GM12874 (cell line): ENCODE data around the gene ELL2.

Experiments
- TF ChIP-seq, protein P1 (sequence below): IDR thresholded peaks from 2 replicates; pipeline ENCODE4 v1.5.1; 2011; ENCODE audit warnings: low read depth, mild to moderate bottlenecking, control low read depth, low read length, moderate library complexity; ENCODE audit not compliant: insufficient read depth

Gene ELL2

DNA sequence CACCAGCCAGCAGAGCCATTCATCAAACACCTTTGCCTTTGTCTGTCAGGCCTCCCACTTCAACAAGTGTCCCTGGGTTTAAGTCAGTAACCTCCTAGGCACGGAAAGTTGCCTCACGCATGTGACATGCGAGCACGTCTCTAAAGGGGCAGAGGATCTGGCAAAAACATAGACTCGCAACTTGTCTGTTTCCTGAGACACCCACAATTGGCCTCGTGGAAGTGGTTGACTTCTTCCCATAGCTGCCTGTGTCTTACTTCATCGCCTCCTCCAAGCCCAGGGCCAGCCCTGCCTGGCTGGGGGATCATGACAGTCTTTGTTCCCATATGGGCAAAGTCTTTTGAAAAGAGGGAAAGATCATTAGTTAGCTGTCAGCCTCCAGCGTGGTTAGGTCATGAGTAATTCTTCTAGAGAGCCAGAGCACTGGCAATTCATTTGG is 103.6 kb downstream of the ELL2 start:
- TF ChIP-seq, protein P1, sequence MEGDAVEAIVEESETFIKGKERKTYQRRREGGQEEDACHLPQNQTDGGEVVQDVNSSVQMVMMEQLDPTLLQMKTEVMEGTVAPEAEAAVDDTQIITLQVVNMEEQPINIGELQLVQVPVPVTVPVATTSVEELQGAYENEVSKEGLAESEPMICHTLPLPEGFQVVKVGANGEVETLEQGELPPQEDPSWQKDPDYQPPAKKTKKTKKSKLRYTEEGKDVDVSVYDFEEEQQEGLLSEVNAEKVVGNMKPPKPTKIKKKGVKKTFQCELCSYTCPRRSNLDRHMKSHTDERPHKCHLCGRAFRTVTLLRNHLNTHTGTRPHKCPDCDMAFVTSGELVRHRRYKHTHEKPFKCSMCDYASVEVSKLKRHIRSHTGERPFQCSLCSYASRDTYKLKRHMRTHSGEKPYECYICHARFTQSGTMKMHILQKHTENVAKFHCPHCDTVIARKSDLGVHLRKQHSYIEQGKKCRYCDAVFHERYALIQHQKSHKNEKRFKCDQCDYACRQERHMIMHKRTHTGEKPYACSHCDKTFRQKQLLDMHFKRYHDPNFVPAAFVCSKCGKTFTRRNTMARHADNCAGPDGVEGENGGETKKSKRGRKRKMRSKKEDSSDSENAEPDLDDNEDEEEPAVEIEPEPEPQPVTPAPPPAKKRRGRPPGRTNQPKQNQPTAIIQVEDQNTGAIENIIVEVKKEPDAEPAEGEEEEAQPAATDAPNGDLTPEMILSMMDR, result no peak

DNA sequence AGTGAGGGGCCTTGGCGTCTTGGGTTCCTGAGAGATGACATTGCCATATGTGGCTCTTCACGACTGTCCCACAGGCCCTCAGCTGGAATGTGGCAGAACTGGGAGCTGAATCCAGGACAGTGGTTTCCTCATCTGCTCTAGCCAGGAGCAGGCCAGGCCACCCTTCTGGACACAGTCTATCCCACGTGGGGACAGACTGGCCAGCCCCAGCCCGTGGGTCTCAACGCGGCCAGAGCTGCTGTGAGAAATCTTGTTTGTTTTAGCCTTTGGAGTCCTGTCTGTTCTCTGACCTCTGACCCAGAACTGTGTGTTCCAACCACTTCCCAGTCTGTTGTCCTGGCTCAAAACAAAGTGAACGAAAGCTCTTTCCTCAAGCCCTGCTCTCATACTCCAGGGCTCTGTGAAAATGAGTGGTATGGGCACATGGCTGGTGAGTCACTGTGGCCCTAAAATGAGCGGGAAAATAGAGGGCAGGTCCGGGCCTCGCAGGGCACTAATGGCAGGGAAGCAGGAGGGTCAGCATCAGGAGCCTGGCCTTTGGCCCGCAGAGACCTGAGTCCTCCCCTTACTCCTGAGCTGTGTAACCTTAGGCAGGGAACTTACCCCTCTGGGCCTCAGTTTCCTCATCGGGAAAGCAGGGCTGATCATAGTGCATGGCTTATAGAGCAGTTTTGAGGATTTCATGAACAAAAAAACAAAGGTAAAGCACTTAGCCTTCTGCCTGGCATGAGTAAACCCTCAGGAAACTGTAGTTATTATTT is 104.3 kb downstream of the ELL2 start:
- TF ChIP-seq, protein P1, result no peak

DNA sequence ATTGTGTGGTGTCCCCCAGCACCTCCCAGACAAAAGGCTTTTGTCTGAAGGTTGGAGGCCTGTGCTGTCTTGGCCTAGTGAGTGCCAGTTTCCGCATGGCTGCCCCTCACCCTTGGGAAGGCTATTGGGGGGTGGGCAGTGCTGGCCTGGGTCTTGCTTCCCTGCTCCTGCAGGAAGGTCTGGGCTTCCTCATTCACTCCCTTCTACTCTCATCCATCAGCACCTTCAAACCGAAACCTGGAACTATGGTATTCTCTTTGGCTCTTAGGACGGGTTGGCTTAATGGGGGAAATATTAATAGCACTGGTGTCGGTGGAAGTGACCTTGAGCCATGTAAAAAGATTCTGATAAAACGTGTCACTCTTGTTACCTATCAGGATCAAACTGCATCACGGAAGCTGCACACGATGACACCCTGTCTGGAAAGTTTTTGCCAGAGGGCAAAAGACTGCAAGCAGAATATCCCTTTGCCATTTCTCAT is 105.1 kb downstream of the ELL2 start:
- TF ChIP-seq, protein P1, result no peak

DNA sequence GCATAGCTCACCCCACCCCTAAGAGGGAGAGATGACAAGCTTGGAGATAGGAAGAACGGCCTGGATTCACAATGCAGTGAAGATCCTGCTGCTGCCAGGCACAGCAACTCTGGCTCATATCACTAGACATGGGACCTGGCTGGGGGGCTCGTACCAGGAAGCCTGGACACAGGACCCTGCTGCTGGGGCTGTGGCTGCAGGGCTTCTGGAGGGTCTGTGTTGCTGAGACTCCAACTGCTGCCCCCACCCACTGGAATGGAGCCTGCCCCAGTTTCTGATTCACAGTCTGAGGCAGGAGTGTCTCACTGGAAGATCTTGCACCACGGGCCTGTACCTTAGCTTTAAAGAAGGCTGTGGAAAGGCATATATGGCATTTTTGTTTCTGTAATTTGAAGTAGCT is 108.2 kb downstream of the ELL2 start:
- TF ChIP-seq, protein P1, result no peak

DNA sequence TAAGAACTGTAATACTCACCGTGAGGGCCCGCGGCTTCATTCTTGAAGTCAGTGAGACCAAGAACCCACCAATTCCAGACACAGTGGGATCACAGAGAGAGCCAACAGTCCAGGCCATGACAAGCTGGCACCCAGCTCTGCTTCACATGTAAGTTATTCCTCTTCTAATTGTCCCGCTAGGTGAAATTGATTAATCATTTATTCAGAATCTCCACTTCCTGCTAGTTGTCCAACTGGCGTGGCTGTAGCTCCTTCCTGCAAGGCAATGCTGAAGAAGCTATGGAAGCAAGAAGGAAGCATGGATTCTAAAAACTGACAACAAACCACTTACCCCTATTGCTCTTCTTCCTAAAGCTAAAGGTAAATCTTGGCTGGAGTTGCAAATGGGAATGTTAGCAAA is 109.1 kb downstream of the ELL2 start:
- TF ChIP-seq, protein P1, result no peak

DNA sequence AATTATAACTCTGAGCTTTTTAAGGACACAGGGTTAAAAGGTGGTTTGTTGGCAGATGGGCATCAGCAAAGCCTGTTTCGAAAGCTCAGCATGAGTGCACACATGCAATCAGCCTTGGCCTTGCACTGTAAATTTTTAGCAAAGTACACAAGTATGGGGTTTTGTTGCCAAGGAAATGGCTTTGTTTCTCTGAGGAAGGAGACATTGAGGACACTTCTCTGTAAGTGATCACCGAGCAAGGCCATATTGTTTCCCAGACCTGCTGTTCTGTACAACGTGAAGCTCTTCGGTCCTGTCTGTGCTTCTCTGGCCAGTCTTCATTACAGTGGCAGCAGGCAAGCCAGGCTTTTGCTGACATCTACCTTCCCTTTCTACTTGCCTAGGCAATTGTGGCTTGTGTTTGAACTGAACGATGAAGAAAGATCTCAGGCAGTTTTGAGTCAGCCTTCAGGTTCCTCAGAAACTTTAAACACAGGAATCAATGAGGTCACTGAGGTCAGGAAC is 111.2 kb downstream of the ELL2 start:
- TF ChIP-seq, protein P1, result no peak

DNA sequence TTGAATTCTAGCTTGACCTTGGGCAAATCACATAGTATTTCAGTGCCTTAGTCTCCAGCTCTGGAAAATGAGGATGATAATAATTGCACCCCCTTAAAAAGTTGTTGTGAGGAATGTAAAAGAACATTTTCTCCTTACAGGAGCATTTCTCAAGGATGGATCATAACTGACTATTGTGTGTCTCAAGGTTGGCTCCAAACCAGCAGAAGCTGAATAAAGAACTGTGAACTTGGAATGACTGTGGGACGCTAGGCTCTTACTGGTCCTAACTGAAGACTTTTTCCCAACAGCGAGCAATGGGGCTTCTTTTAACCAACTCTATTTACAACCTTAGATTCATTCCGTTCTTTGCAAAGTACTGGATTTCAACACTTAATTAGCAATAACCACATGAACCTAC is 113.0 kb downstream of the ELL2 start:
- TF ChIP-seq, protein P1, result no peak
